Measurements from ENCODE around the gene TSEN15. TPM values are rescaled to one million over a fixed set of nuclear protein-coding genes. Genes with fewer than 3 reads are reported as not detected.

The TSEN15 gene
- polyA plus RNA-seq, 2 of the 4 experiments (the other 2 are of a cell fraction), result 36.7 to 79.9 TPM

GRCh38 chr1:184078564-184079249 lies 27.2 kb downstream of the TSEN15 start:
- Histone ChIP-seq H3K4me2 (no peak overlapping the region), H3K9me3 (peaks cover 8% of the 10 kb centered on the region; the same call in 1 of the 3 replicates), H3K4me1 (no peaks in the 10 kb centered on the region), H3K27ac (no peak overlapping the region), H3K4me3 (no peak overlapping the region)
- FAIRE-seq (no peak), DNase-seq (ENCODE audit: low read depth in 1 of 2, low spot score in 1 of 2) (no peak), ATAC-seq (no peak)
- peak; percentile 50 for TF ChIP-seq MAFK (IDR thresholded peaks at IDR 0.05; ENCODE audit: partially characterized antibody)
- TF ChIP-seq CTCF (IDR thresholded peaks at IDR 0.05), result no peak
- TF ChIP-seq CHD4 (IDR thresholded peaks at IDR 0.05; ENCODE audit: borderline replicate concordance), result no peak
- TF ChIP-seq ZFP36 (IDR thresholded peaks at IDR 0.05; ENCODE audit: borderline replicate concordance, partially characterized antibody), result no peak
- TF ChIP-seq CHD2 (IDR thresholded peaks at IDR 0.05; ENCODE audit: low read length, partially characterized antibody), result no peak
- no peak for TF ChIP-seq FOXS1 (CRISPR knock-in tag; IDR thresholded peaks at IDR 0.05)
- CTCF ChIA-PET, result interaction anchor here (0.8 to 1.5 kb wide), 2 partner anchors 144 to 585 kb away, joined by 5 to 6 read pairs; no protein-coding TSS in a partner anchor
- POLR2A ChIA-PET, result no interaction called here
- 93% methylated on average over 2 of the region's 2 CpGs for WGBS (ENCODE audit: missing lambda C conversion rate)

- Histone ChIP-seq H3K9me3 (peaks cover 8% of the 10 kb centered on the region; the same call in 1 of the 3 replicates), H3K4me1 (no peaks in the 10 kb centered on the region), H3K4me2 (no peak overlapping the region), H3K27ac (no peak overlapping the region), H3K4me3 (no peak overlapping the region)
- no peak for TF ChIP-seq HES2 (IDR thresholded peaks at IDR 0.05)
- ChIA-PET POLR2A (no interaction called here), CTCF (interaction anchor here (0.5 to 1.4 kb wide), 2 partner anchors 584 to 611 kb away, joined by 3 read pairs; no protein-coding TSS in a partner anchor)
- DNase-seq (ENCODE audit: low read depth in 1 of 2, low spot score in 1 of 2) (no peak), FAIRE-seq (no peak), ATAC-seq (no peak)
These were observed 28.8 kb downstream of the TSEN15 start for GRCh38 chr1:184080309-184080708.

- Histone ChIP-seq H3K27ac (no peak overlapping the region), H3K4me2 (no peak overlapping the region), H3K4me1 (no peaks in the 10 kb centered on the region), H3K9me3 (no peaks in the 10 kb centered on the region), H3K4me3 (no peak overlapping the region)
- FAIRE-seq (no peak), ATAC-seq (no peak), DNase-seq (ENCODE audit: low read depth in 1 of 2, low spot score in 1 of 2) (no peak)
- TF ChIP-seq CTCF (IDR thresholded peaks at IDR 0.05) (no peak), CEBPB (IDR thresholded peaks at IDR 0.05) (no peak), RAD21 (conservative IDR thresholded peaks at IDR 0.05 in 1 of 2, IDR thresholded peaks at IDR 0.05 in 1 of 2) (no peak), ZFP36 (IDR thresholded peaks at IDR 0.05; ENCODE audit: borderline replicate concordance, partially characterized antibody) (no peak), FOSL2 (IDR thresholded peaks at IDR 0.05) (no peak), FOSL2 (CRISPR knock-in tag; IDR thresholded peaks at IDR 0.05) (no peak), CHD4 (IDR thresholded peaks at IDR 0.05; ENCODE audit: borderline replicate concordance) (no peak), HEYL (CRISPR knock-in tag; IDR thresholded peaks at IDR 0.05) (no peak), RNF2 (IDR thresholded peaks at IDR 0.05; ENCODE audit: borderline replicate concordance, low read depth) (no peak), NPAS2 (CRISPR knock-in tag; IDR thresholded peaks at IDR 0.05; ENCODE audit: borderline replicate concordance) (no peak), BCL3 (IDR thresholded peaks at IDR 0.05) (no peak), FOSB (CRISPR knock-in tag; IDR thresholded peaks at IDR 0.05) (no peak), ATOH8 (CRISPR knock-in tag; IDR thresholded peaks at IDR 0.05; ENCODE audit: low read depth) (no peak), ESRRA (IDR thresholded peaks at IDR 0.05; ENCODE audit: borderline replicate concordance, low read length) (no peak), POLR2AphosphoS2 (conservative IDR thresholded peaks at IDR 0.05; ENCODE audit: low read length) (no peak)
- POLR2A ChIA-PET, result no interaction called here
- CTCF ChIA-PET, result no interaction called here
- WGBS (ENCODE audit: missing lambda C conversion rate), result 84% methylated on average over 5 of the region's 5 CpGs
These were observed 31.2 kb downstream of the TSEN15 start for GRCh38 chr1:184082541-184083415.
